IPS DF 19.7 (cell line): ENCODE measurements around the gene GPR176.
"Not testable (repeated sequence)": the region's sequence is repeated elsewhere in the genome, so short reads cannot be mapped to it uniquely, and the experiment has no call there.

ENCODE experiments used
- DNase-seq: peaks from one replicate; pipeline ENCODE4 v3.0.0-alpha.2; 2013; ENCODE audit warnings: low read depth, low spot score

Gene GPR176

GRCh38 chr15:39857132-39857531 lies 62.9 kb downstream of the GPR176 start:
- no peak for DNase-seq

- DNase-seq = no peak
Measured at GRCh38 chr15:39856357-39856756, 63.7 kb downstream of the GPR176 start.

GRCh38 chr15:39855400-39855799 lies 64.7 kb downstream of the GPR176 start:
- no peak for DNase-seq

GRCh38 chr15:39854161-39854560 lies 65.9 kb downstream of the GPR176 start:
- DNase-seq = no peak

GRCh38 chr15:39852250-39852649 lies 67.8 kb downstream of the GPR176 start:
- no peak for DNase-seq

- DNase-seq = no peak
Measured at GRCh38 chr15:39851500-39852092, 68.5 kb downstream of the GPR176 start.

- DNase-seq = no peak
Measured at GRCh38 chr15:39850436-39850835, 69.6 kb downstream of the GPR176 start.

- no peak for DNase-seq
Measured at GRCh38 chr15:39846108-39846507, 74.0 kb downstream of the GPR176 start.

GRCh38 chr15:39845582-39845981 lies 74.5 kb downstream of the GPR176 start:
- DNase-seq = no peak

GRCh38 chr15:39843565-39843964 lies 76.5 kb downstream of the GPR176 start:
- DNase-seq = no peak

GRCh38 chr15:39837454-39837853 lies 82.6 kb downstream of the GPR176 start:
- no peak for DNase-seq

- no peak for DNase-seq
Measured at GRCh38 chr15:39835550-39835949, 84.5 kb downstream of the GPR176 start.

- DNase-seq = no peak
Measured at GRCh38 chr15:39834256-39834655, 85.8 kb downstream of the GPR176 start.

GRCh38 chr15:39833515-39833981 lies 86.5 kb downstream of the GPR176 start:
- no peak for DNase-seq

- no peak for DNase-seq
Measured at GRCh38 chr15:39830166-39830565, 89.9 kb downstream of the GPR176 start.

GRCh38 chr15:39828374-39828931 lies 91.6 kb downstream of the GPR176 start:
- DNase-seq = no peak

- no peak for DNase-seq
Measured at GRCh38 chr15:39826975-39827374, 93.1 kb downstream of the GPR176 start.

- DNase-seq = no peak
Measured at GRCh38 chr15:39823634-39824033, 96.4 kb downstream of the GPR176 start.

GRCh38 chr15:39820050-39820602 lies 99.9 kb downstream of the GPR176 start:
- DNase-seq = no peak

GRCh38 chr15:39819533-39819932 lies 100.5 kb downstream of the GPR176 start:
- no peak for DNase-seq

GRCh38 chr15:39817892-39818291 lies 102.2 kb downstream of the GPR176 start:
- DNase-seq = no peak

- DNase-seq = no peak
Measured at GRCh38 chr15:39814489-39814888, 105.6 kb downstream of the GPR176 start.

GRCh38 chr15:39812651-39813050 lies 107.4 kb downstream of the GPR176 start:
- DNase-seq = not testable (repeated sequence)
